DOHH2 (cell line): ENCODE measurements around the gene PCCA.

ENCODE experiments used
- EZH2phosphoT487 ChIP-seq: fragments of 200-600 bp; sonication (generic); IDR thresholded peaks from 2 replicates; pipeline ENCODE4 v1.6.1; 2017; ENCODE audit warnings: borderline replicate concordance, mild to moderate bottlenecking, antibody characterized with exemption, low read length, moderate library complexity, mixed read lengths
- TF ChIP-seq, protein P1 (sequence below): fragments of 200-600 bp; sonication (generic); IDR thresholded peaks from one replicate; pipeline ENCODE4 v1.5.1; 2014; ENCODE audit warnings: antibody characterized with exemption, mild to moderate bottlenecking, low read depth, low read length; ENCODE audit not compliant: poor library complexity, severe bottlenecking

DNA sequence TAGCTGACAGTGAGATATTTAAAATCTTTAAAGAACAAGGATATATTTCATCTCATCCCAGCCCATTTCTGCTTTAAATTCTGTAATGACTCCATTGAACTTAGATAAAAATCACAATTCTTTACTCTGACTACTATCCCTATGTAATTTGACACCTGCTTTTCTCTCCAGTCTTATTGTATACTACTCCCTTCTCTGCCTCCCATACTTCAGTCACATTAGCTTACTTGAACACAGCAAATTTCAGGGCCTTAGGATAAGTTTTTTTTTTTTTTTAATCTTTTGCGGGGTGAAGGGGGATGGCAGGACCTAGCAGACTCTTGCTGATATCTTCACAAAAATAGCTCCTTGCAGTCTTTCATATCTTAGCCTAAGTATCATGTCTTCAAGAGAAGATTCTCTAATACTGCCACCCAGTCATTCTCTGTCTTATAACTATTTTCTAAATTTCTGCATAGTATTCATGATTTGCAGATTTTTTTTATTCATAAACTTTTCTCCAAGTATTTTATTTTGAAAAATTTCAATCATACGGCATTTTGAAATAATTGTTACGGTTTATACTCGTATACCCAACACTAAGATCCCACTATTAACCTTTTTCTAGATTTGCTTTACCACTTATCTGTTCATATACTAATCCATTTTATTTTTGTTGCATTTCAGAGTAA is 151.4 kb downstream of the PCCA start:
- TF ChIP-seq, protein P1, sequence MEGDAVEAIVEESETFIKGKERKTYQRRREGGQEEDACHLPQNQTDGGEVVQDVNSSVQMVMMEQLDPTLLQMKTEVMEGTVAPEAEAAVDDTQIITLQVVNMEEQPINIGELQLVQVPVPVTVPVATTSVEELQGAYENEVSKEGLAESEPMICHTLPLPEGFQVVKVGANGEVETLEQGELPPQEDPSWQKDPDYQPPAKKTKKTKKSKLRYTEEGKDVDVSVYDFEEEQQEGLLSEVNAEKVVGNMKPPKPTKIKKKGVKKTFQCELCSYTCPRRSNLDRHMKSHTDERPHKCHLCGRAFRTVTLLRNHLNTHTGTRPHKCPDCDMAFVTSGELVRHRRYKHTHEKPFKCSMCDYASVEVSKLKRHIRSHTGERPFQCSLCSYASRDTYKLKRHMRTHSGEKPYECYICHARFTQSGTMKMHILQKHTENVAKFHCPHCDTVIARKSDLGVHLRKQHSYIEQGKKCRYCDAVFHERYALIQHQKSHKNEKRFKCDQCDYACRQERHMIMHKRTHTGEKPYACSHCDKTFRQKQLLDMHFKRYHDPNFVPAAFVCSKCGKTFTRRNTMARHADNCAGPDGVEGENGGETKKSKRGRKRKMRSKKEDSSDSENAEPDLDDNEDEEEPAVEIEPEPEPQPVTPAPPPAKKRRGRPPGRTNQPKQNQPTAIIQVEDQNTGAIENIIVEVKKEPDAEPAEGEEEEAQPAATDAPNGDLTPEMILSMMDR, result no peak
- no peak for TF ChIP-seq EZH2phosphoT487
